Endometrial microvascular endothelial cells (primary cell): ENCODE data around the gene ACYP2. TPM values are rescaled to one million over a fixed set of nuclear protein-coding genes. Genes with fewer than 3 reads are reported as not detected.

Experiments used
- in situ Hi-C: cut with HindIII; loops from 2 replicates; pipeline ENCODE4 v1.10.0; 2017; ENCODE audit warnings: low sequenced_read_pairs, low pct_unique_long_range_greater_than_20kb; ENCODE audit errors: inconsistent ontology term
- total RNA-seq: library from RNA; depleted of rRNA; stranded (reverse); fragments of >200 nt; gene quantifications from one replicate; pipeline ENCODE4 v1.2.3, GENCODE V29; 2015; ENCODE audit errors: inconsistent ontology term

ACYP2 gene
- total RNA-seq, 1 donor from 2014 or later = 1.7 TPM

DNA sequence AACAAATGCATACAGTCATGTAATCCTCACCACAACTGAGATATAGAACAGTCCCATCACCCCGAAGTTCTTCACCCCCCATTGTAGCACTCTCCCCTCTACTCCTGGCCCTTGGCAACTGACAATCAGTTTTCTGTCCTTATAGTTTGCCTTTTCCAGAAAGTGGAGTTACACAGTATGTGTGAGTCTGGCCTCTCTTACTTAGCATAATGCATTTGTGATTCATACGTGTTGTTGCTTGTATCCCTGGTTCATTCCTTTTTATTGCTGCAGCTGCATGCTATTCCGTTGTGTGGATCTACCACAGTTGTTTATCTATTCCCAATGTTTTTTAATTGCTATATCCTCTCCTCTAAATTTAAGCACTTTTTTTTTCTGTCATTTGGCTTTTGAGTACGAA lies 17.6 kb downstream of the ACYP2 start:
- in situ Hi-C loops = no loop called here

- in situ Hi-C loops = no loop called here
Measured at GRCh38 chr2:54139210-54139609, 23.8 kb downstream of the ACYP2 start.

GRCh38 chr2:54143780-54144179 lies 28.4 kb downstream of the ACYP2 start:
- in situ Hi-C loops = no loop called here

GRCh38 chr2:54148391-54148790 lies 33.0 kb downstream of the ACYP2 start:
- in situ Hi-C loops = no loop called here

DNA sequence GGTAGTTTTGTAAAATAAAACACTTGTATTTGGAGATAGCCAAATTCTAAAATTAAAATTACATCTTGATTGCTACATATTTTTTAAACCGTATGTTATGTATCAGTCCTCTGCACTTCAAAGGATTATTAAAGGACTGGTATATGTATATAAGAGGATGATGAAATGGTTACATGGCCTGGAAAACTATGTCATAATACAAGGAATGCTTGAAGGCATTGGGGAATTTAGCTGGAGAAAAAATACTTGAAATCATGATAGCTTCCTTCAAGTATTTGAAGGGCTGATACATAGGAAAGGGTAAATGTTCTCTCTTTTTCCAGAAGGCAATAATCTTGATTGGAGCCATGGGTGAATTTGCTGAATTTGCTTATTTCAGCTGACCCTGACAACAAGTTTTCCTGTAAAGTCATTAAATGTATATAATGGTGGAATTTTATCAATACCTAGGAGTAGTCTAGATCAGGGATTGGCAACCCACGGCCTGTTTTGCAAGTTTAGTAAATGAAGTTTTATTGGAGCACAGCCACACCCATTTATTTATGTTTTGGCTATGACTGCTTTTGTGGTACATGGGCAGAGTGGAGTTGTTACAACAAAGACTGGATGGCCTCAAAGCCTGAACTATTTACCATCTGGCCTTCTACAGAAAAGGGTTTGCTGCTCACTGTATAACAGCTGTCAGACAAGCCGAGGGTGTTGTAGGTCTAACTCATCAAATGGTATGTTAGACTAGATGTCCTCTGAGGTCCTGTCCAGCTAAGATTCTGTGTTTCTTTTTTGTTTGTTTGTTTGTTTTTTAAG lies 34.4 kb downstream of the ACYP2 start:
- in situ Hi-C loops = no loop called here

DNA sequence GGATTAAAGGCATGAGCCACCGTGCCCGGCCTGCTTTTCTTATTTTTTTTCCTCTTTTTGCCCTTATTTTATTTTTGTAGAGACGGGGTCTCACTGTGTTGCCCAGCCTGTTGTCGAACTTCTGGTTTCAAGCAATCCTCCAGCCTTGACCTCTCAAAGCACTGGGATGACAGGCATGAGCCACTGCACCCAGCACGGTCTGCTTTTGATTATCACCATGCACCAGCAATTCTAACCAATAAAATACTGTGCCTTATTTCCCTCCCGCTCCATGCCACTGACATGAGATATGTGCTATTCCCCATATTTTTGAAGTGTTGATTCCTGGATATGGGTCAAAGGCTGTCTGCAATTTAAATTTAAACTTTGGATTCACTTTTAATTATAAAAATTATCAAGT lies 42.9 kb downstream of the ACYP2 start:
- in situ Hi-C loops = no loop called here

- in situ Hi-C loops = no loop called here
Measured at GRCh38 chr2:54161660-54162424, 46.4 kb downstream of the ACYP2 start.

- in situ Hi-C loops = no loop called here
Measured at GRCh38 chr2:54164106-54164505, 48.7 kb downstream of the ACYP2 start.

GRCh38 chr2:54166121-54166773 lies 50.8 kb downstream of the ACYP2 start:
- in situ Hi-C loops = no loop called here

- in situ Hi-C loops = no loop called here
Measured at GRCh38 chr2:54176577-54176976, 61.2 kb downstream of the ACYP2 start.

DNA sequence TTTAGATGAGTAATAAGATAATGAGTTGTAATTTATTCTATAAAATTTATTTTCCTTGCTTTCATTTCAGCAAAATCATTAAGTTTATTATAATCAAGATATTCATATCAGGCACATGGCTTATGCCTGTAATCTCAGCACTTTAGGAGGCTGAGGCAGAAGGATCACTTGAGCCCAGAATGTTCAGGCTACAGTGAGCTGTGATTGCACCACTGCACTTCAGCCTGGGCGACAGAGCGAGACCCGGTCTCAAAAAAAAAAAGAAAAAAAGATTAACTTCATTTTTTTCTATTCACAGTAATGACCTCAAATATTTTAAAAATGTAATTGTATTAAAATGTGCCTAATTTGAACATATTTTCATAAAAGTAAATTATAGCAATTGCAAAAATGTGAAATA lies 67.9 kb downstream of the ACYP2 start:
- in situ Hi-C loops = no loop called here

DNA sequence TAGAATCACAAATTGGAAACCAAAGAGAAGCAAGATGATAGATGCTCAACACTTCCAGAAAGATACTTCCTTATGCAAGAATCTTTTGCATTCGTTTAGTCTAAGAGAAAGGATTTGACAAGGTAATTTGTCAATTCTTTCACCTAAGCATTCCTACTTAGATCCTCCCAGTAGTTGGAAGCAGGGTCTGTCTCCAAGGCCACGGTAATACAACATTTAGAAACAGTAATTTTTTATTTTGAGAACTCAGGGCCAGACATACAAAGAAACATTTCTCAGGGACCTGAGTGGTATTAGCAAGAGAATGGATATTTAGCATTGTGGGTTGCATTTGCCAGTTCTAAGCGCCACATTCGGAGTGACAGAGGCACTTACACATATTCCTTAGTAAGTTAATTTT lies 68.6 kb downstream of the ACYP2 start:
- in situ Hi-C loops = no loop called here

GRCh38 chr2:54185105-54185504 lies 69.7 kb downstream of the ACYP2 start:
- in situ Hi-C loops = no loop called here

GRCh38 chr2:54187331-54187730 lies 71.9 kb downstream of the ACYP2 start:
- in situ Hi-C loops = no loop called here

DNA sequence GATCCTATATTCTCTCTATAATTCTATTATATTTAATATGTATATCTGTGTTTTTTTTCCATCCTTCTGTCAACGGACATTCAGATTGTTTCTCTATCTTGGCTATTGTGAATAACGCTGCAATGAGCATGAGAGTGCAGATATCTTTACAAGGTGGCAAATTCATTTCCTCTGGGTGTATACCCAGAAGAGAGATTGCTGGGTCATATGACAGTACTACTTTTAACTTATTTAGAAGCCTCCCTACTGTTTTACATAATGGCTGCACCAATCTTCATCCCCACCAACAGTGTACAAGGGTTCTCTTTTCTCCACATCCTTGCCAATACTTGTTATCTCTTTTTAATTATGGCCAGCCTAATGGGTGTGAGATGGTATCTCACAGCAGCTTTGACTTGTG lies 74.1 kb downstream of the ACYP2 start:
- in situ Hi-C loops = no loop called here

- in situ Hi-C loops = no loop called here
Measured at GRCh38 chr2:54191361-54192135, 76.1 kb downstream of the ACYP2 start.

- in situ Hi-C loops = no loop called here
Measured at GRCh38 chr2:54194761-54195750, 79.6 kb downstream of the ACYP2 start.

DNA sequence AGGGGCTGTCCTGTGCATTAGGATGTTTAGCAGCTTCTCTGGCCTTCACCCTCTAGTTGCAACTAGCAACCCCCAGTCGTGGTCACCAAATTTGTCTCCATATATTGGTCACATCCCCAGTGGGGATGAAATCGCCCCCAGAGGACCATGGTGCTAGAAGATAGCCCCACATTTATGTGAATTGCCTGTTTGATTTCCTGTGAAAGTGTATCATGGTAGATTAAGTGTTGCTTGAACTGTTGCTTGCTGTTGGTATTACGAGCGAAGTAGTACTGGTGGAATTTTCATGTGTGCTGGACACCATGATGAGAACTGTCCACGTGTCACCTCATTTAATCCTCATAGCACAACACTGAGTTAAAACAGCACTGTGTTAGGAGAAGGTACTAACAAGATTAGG lies 81.2 kb downstream of the ACYP2 start:
- in situ Hi-C loops = no loop called here
